GF-D8 (cell line): ENCODE measurements around the gene FOXC2.

Experiments
- DNase-seq: peaks from one replicate; lab custom pipeline; 2025; lab: John Stamatoyannopoulos, UW

Gene FOXC2

DNA sequence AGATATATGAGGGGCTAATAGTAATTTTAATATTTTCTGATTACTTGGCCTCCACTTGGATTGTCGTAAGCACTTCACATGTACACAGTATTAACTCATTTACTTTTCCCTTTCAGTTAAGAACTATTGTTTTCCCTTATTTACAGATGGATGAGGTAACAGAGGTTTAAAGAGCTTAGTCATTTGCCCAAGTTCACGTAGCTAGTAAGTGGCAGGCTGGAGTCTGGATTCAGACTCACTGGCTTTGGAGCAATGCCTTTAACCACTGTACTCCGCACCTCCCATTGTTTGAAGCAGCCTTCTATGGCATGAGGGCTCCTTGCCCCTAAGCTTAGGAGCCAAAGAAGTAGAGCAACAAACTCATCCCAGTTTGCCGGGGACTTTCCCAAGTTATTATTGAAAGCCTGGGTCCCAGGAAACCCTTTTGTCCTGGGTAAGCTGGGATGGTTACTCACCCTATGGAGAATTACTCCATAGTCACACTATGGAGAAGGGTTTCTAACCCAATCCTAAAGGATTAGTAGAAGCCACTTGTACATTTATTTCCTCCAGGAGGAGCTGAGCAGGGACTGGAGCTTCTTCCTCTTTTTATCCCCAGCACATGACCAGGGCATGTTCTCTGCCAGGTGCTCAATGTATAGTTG is 24.0 kb downstream of the FOXC2 start:
- no peak for DNase-seq

DNA sequence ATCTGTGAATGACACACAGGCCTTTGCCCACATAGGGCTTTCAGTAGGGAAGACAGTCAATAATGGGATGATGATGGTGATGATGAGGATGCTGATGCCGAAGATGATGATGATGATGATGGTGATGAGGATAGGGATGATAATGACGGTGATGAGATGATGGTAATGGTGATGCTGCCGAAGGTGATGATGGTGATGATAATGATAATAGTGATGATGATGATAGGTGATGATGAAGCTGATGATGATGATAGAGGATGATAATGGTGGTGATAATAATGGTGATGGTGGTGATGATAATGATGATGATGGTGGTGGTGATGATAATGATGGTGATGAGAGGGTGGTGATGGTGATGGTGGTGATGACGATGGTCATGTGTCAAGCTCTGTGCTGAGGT is 24.6 kb downstream of the FOXC2 start:
- DNase-seq, result no peak

DNA sequence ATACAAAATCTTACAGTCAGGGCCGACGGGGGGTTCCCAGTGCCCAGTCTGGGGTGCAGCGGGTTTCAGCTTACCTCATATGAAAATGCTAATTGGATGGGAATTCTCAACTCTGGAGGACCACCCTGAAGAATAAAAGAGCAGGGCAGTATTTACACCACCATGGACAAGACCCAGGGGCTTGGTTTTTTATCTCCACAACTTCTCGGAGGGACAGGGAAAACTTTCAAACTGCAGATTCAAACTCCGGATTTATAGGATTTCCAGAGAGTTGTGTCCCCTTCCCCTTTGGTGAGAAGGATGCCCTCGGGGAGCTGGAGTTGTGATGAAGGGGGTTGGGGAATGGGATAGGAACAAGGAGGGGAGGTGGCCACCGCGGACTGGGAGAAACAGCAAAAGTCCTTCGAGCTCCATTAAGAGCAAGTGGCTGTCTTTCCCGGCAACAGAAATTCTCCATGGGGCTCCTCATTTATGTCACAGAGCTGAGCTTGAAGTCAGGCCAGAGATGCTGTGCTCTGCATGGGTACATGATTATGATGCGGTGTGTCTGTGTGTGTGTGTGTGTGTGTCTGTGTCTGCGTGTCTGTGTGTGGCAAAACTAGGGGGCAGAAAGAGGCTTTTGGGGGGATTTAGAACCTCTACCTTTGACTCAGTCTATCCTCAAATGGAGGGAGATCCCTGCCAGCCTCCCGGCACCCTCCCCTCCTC is 27.4 kb downstream of the FOXC2 start:
- no peak for DNase-seq

DNA sequence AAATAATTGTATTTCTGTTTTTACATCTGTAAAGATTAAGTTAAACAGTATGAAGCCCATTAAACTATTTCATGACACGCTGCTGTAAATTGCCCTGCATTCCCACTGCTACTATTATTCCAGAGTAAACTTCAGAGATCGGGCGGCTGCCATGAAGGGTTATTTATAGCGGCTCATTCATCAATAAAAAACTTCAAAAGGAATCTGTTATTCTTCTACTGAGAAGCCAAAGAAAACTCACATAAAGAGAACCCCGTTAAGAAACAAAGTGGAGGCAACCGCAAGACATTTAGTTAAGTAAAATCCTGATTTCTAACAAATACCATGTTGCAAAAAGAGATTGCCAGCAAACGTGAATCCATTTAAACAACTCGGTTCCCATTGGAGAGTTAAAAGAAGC is 28.1 kb downstream of the FOXC2 start:
- DNase-seq, result no peak

DNA sequence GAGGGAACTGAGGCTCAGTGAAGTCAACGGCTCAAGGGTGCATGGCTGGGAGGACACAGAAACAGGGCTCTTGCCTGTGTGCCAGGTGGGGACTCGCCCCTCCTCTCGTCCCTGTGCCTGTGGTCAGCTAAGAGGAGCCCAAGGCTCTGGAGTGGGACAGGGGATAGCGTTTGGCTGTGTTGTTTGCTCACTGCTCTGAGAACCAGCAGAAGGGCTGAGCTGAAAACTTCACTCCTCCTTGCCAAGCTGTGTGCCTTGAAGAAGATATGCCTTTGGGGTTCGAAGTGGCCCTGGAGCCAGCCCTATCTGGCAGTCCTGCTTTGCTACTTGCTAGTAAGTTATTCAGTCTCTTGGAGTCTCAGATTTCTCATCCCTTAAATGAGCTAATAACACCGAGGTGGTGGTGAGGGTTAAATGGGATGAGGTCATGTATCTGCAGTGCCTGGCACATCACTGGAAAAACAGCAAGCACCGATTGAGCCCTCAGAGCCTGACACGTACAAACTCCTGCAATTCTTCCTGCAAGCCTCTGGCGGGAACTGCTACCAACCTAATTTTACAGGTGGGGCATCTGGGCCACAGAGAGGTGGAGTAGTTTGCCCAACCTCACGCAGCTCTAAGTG is 29.5 kb downstream of the FOXC2 start:
- DNase-seq, result no peak

DNA sequence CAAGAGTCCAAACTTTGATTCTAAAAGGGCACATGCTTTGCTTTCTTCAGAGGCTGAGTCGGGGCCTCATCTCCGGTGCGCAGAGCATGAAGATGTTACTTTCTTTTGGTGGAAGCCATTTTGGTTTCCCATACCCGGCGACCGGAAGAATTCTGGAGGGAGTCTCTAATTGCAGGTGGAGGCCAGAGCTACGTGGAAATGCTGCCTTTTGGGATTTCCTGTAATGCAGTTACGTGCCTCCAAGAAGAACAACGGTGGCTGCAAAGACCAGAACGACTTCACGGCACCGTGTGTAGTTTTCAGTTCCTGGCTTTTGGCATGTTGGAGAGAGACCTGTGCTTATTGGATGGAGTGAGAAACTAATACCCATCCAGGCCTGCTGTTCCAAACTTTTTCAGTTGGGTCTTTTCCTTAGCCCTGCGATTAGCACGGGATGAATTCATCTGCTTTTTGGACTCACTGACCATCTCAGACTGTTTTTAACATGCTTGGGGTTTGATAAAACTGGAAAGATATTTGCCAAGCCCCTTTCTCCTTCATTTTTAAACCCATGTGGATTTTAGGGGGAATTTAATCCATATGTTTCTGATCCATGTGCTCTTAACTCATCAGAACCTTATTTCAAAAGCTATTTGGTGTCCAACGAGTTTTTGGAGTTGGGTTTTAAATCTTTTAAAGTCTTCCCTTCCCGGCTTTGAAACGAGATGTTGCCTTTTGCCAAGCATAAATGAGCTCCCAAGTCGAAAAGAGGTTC is 30.7 kb downstream of the FOXC2 start:
- DNase-seq, result no peak

DNA sequence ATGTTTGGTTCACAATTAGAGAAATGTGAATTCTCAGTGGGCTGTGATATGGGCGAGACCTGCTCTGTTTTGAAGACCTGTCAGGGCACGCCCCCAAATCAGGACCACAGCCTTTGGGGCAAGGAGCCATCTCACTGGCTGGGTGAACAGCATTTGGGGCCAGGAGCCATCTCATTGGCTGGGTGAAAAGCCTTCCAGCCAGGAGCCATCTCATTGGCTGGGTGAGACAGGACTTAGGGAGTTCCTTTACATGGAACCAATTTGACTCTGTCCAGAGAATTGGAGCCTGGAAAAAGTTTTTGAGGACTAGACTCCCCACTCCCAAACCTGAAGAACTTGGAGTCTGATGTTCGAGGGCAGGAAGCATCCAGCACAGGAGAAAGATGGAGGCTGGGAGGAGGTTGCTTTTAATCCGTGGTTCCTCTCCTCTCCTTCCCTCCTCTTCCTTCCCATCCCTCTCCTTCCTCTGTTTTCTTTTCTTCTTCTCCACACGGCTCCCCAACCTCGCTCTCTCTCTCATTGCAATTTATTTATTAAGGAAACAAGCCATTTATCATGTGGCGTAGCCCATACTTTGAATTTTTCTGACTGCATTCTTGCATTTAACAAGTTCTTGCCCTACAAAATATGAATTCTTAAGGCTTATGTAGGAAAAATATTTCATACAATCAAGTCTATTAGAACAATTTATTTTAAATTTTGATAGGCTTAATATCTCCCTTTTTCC is 31.4 kb downstream of the FOXC2 start:
- DNase-seq, result no peak

DNA sequence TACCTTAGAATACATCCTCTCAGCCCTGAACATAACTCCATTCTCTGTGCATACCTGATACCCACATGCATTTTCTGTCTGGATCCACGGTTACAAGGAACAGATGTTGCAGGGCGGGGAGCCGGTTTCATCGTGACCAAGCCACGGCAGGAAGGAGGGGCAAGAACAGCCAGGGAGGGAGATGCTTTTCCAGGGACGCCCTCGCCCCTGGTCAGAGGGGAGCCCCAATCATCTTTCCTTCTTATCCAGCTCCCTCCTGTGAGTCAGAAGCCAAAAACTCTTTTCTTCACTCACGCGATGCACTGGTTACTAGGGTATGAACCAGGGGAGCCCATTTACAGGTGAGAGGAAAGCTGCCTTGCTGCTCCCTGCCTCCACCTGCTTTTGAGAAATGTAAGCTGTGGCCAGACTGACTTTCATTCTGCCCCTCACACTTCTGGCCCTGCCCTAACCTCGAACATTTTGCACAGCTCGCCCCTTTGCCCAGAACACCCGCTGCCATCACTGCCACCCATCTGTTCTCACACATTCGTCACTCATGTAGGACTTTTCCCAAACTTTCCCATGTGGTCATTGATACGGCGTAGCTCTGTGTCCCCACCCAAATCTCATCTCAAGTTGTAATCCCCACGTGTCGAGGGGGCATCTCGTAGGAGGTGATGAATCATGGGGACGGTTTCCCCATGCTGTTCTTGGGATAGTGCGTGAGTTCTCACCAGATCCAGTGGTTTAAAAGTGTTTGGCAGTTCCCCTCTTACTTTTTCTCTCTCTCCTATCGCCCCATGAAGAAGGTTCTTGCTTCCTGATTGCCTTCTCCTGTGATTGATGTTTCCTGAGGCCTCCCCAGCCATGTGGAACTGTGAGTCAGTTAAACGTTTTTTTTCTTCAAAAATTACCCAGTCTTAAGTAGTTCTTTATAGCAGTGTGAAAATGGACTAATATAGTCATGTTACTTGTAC is 32.3 kb downstream of the FOXC2 start:
- DNase-seq, result no peak

DNA sequence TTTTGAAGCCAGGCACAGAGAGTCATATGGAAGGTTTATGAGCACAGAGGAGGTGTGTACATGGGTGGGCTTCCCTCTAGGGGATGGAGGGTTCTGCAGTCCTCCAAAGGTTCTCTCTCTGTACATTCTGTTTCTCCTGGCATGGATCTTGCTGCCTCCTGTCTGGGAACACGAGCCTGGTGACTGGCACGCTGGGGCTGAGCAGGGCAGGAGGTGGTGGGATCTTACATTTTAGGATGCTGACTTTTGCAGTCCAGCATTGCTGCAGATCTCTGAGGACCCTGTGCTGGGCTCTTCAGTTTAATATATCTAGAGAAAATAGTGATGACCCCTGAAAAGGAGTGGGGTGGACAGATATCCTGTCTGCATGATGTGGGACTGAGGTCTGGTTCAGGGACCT is 34.7 kb downstream of the FOXC2 start:
- no peak for DNase-seq

DNA sequence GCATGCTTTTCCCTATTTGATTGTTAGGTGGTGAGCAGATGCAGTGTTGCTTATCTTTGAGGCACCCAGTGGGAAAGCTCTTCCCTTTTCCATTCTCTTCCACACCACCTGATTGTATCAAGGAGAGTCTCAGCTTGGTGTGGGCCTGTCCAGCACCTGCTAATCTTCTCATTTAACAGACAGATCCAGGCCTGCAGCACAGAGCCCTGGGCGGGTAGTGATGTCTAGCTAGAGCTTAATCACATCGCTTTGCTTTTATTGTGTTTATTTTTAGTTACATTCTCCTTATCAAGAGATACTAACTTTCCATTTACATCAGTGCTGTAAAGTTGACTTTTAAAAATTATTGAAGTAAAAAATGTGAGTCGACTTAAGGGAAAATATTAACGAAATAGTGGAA is 35.9 kb downstream of the FOXC2 start:
- no peak for DNase-seq

DNA sequence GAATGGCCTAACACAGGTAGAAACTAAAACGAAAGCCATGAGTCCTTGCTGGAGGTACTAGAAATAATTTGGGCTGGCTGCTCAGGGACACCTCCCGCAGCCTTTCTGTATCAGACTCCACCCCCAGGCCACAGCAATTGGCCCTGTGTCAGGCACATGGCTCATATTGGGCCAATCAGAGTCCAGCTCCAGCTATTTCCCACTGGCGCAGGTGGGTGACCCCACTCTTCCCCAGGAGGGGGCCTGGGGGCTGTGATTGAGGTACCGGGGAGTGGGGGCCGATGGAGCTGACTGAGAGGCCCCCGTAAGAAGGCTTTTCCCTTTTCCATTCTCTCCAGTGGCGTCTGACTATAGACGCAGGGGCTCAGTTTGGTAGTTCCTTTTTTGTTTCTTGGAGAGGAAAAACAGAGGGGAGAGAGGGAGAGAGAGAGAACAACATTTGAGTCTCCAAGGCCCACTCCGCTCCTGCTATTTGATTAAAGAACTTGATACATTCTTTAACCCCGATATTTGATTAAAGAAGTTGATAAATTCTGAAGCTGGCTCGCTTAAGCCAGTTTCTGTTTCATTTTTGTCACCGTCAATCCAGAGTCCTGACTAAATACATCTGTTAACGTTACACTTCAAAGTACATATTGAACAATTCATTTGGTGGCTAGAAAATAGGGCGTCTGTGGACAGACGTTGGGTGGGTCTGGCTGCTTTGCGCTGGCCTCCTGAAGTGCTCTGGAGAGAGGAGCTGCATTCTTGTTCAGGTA is 38.0 kb downstream of the FOXC2 start:
- DNase-seq, result no peak

DNA sequence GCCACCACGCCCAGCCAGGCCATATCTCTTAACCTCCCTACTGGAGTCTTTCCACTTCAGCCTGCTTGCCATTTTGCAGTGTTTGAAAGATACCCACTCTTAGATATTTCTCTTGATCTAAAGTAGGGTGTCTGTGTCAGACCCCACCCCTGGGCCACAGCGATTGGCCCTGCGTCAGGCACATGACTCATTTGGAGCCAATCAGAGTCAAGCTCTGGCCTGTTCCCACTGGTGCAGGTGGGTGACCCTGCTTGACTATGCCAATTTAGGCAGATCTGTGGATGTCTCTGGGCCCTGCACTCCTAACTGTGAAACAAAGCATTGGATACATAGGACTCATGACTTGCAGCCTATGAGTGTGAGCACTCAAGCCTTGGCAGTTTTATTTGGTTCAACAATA is 39.3 kb downstream of the FOXC2 start:
- no peak for DNase-seq

DNA sequence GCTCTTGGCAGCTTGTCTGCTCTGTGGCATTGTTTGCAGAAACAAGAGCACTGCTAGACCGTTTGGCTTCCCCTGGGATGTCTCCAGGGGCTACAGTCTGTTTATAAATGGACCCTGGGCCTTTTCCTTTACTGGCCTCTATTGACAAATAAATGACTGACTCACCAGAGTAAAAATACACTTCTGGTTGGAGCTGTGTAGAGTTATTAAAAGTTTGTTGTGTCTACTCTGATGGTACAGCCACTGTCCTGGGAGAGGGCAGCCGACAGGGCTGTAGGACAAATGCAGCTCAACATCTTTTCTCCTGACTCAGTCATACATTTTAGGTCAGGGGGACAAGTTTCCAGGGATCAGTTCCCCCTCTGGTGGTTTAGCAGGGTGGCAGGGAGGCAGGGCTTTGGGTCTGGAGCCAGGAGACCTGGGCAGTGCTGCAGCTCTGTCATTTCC is 41.7 kb downstream of the FOXC2 start:
- DNase-seq, result no peak

DNA sequence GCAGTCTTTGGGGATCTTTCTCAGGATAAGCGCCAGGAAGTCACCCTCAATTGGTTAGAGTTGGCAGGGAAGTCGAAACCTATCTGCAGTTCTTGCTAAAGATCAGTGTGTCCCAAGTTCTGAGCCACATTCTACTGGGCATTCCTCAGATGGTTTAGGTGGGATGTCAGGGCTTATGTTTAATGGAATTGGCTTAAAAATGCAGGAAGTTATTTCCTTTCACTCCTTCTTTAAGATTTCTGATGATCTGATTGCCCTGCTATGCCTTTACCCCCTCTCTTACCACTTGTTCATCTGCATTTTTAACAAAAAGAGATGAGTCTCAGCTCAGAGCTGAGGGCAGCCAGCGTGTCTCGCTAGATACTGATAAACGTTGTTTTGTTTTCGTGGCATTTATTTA is 42.5 kb downstream of the FOXC2 start:
- DNase-seq, result no peak

DNA sequence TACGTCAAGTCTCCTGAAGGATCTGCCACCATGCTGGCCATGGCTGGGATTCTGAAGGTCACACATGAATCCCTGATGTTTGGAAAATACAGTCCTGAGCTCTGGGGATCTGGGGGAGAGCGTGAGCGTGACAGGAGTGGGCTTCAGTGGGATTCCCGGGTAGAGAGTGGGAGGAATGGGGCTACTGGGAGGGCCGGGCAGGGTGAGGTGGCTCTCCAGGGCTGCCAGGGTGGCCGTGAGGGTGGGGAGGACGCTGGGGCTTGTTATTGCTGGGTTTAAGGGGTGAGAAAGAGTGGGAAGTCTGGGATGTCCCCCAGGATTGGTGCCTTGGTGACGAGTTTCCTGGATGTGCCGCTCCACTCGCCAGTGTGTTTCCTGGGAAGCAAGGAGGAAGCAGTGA is 43.0 kb downstream of the FOXC2 start:
- no peak for DNase-seq

DNA sequence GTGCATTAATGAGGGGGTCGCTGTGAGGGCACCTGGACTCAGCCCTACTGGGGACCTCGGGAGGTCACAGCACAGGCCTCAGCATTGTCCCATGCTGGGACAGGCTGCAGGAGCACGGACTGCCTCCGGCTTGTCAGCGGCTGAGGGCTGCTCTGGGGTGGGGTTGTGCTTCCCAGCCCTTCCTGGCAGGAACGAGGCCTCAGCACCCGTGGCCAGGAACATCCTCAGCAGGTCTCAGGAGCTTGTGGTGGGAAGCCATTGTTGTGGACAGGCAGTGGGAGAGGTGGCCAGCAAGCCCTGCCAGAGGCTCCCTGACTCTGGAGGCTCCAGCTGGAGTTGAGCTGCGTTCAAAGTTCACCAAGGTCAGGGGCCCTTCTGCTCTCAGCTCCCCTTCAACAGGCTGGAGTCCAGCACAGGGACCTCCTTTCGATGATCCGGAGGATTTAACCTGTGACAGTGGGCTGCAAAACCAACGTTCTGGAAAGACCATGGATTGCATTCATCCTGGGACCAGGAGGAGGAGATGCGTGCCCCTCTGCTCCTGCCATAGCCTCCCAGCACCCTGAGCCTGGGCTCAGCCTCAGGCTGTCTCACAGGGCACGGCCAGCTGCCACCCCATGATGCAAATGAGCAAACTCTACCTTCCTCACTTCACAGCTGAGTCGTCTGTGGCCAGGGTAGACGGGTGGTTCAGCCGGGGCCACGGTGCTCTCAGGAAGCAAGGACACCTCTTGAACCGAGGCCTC is 44.3 kb downstream of the FOXC2 start:
- DNase-seq, result no peak

DNA sequence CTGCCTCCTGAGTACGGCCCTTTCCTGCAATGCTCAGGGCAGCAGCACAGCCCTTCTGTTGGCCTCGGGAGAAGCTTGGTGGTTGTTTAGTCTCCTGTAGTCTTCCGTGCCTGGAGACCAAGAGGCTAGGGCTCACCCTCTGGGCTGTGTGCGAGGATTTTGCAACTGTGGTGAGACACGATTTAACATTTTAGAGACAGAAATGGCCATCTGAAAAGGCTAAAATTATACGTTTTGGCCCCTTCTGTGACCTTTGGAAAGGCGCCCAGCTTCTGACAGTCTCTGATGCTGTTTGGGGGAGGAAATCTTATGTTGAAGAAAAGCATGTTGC is 44.9 kb downstream of the FOXC2 start:
- DNase-seq, result no peak

DNA sequence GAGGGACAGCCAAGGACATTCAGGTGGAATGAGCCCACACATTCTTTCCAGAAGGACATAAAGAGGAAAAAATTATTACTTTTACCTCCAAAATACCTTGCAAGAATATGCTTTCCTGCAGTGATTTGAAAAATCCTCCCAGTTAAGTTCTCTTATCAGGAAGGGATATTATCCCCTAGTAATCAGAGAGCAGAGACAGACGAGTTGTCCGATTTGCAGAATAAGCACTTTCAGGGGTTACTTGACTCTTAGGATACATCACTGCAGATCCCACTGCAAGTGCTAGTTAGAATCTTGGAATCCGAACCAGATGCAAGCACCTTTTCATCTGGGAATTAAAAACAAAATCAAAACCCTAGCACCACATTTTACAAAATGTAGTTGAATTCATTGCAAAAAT is 45.3 kb downstream of the FOXC2 start:
- DNase-seq, result no peak

DNA sequence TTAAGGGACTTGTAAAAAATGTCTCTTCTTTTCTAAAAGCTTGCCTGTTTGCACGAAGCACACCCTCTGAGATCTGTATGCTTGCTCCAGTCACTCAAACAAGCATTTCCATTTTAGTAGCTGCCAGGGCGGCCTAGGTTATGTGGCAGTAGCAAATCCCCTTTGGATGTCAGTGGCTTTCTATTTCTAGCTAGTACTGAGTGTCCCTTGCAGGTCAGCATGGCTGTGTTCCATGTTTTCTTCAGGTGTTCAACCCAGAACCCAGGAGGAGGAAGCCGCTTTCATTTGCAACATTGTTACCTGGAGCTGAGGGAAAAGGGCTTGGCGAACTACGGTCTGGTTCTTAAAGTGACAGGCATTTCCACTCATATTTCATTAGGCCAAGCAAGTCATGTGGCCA is 48.1 kb downstream of the FOXC2 start:
- DNase-seq, result no peak

DNA sequence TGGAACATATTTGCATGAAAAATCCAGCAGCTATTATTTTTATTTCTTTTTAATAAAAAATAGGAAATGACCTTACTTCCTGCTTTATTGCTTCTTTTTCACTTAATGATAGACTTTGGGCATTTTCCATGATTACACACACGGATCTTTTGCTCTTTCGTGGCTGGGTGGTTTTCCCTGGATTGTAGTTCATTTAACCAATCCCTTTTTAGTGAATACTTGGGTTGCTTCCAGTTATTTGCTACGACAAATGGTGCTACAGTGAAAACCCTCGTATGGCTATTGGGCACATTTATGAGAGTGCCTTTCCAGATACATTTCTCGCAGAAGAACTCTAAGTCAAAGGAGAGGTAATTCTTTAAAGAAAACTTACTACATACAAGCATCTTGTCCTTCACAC is 50.3 kb downstream of the FOXC2 start:
- DNase-seq, result no peak
